GM19324 (cell line): ENCODE data around the gene YIPF2.
"Not testable (repeated sequence)": the region's sequence is repeated elsewhere in the genome, so short reads cannot be mapped to it uniquely, and the experiment has no call there.

Experiments used
- ATAC-seq: cut with Tn5 transposase; IDR thresholded peaks from one replicate; pipeline ENCODE4 v1.9.1; 2021; ENCODE audit warnings: mild to moderate bottlenecking, moderate library complexity; ENCODE audit not compliant: unreplicated experiment, low FRiP score

YIPF2 gene

GRCh38 chr19:10943412-10943811 lies 15.0 kb upstream of the YIPF2 start:
- ATAC-seq, result not testable (repeated sequence)

GRCh38 chr19:10941649-10942048 lies 13.2 kb upstream of the YIPF2 start:
- not testable (repeated sequence) for ATAC-seq

DNA sequence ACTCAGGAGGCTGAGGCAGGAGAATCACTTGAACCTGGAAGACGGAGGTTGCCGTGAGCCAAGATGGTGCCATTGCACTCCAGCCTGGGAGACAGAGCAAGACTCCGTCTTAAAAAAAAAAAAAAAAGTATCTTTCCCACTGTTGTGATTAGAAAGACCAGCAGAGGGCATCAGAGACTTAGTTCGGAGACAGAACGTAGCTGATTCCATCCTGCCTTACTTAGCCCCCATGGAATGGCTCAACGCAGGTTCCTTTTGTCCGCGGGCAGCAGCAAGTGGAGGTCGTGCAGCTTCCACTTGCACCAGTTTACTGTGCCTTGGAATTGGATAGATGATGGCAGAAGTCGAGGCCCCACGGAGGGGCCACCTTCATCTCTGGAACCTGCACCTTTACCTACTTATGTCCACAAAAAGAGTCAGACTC lies 8.2 kb upstream of the YIPF2 start:
- ATAC-seq, result no peak

DNA sequence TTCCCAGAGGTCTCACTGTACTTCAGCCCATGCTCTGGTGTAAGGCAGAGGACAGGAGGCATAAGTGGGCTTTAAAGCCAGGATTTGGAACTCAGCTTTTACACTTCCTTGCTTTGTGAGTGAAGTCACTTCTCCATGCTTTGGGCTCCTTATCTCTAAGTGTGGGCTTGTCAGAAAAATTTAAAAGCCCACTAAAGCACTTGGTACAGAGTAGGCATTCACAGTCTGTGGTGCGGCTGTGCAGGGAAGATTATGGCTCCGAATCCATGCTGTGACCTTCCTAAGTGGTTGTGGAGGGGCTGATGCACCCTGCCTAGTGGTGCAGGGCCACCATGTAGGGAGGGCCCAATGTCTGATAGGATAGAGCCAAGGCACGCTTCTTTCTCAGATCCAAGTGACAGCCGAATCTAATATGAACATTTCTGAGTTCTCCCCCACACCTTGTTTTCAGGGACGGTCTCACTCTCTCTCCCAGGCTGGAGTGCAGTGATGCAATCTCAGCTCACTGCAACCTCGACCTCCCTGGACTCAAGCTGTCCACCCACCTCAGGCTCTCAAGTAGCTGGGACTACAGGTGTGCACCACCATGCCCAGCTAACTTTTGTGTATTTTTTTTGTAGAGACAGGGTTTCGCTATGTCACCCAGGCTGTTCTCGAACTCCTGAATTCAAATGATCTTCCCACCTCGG lies 7.1 kb upstream of the YIPF2 start:
- ATAC-seq, result no peak

- ATAC-seq, result no peak
Observed at GRCh38 chr19:10929402-10929794, 959 bp upstream of the YIPF2 start.

DNA sequence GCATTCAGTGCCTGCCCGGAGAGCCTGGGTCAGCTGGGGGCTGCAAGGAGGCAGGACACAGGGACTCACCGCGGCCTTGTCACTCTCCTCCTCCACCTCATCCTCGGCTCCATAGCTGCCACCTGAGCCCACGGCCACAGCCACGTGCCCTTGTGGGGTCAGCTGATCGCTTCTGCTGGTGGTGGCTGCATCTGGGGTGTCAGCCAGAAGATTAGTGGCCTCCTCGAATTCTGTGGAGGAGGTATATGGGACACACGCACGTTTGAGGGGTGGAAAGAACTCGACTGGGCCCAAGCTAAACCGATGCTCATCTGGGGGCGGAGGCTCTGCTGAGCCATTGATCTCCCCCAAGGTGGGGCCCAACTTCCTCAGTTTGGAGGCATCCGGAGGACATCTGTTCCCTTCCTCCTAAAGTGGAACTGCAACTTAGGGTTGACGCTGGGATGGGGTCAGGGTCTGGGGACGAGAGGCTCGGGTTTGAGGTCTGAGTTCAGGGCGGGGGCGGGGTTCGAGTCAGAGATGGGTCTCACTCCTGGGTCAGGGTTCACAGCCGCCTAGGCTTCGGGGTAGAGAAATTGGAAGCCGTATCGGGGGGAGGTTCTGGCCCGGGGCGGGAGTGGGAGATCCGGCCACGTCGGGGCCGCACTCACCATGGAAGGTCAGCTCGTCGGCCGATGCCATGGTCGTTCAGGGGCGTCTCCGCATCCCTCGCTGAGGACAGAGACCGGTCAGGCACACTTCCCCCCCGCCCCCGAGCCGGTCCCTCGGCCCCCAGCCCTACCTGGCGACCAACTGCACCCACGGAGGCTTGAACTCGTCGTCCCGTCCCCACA lies 493 bp downstream of the YIPF2 start:
- no peak for ATAC-seq

- ATAC-seq, result no peak
Observed at GRCh38 chr19:10924597-10924996, 3.8 kb downstream of the YIPF2 start.

- ATAC-seq, result no peak
Observed at GRCh38 chr19:10923260-10924112, 5.0 kb downstream of the YIPF2 start.

GRCh38 chr19:10922638-10923014 lies 5.8 kb downstream of the YIPF2 start:
- ATAC-seq, result no peak

GRCh38 chr19:10921910-10922637 lies 6.4 kb downstream of the YIPF2 start:
- ATAC-seq, result no peak

GRCh38 chr19:10921199-10921909 lies 7.1 kb downstream of the YIPF2 start:
- ATAC-seq, result no peak

DNA sequence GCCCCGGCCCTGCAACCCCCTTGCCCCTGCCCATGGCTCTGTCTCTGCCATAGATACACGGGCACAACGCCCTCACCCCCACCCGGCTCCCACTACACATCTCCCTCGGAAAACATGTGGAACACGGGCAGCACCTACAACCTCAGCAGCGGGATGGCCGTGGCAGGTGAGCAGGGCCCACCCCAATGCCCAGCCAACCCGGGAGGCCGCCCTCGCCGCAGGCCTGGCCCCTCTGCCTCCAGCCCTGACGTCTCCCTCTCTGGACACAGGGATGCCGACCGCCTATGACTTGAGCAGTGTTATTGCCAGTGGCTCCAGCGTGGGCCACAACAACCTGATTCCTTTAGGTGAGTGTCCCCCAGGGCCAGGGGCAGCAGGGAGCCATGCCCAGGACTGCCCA lies 7.7 kb downstream of the YIPF2 start:
- ATAC-seq, result no peak

GRCh38 chr19:10920288-10920655 lies 8.2 kb downstream of the YIPF2 start:
- no peak for ATAC-seq

- ATAC-seq, result no peak
Observed at GRCh38 chr19:10919352-10920287, 8.8 kb downstream of the YIPF2 start.

- ATAC-seq, result no peak
Observed at GRCh38 chr19:10918359-10918758, 10.1 kb downstream of the YIPF2 start.

GRCh38 chr19:10916602-10917001 lies 11.8 kb downstream of the YIPF2 start:
- no peak for ATAC-seq

GRCh38 chr19:10915130-10916091 lies 13.0 kb downstream of the YIPF2 start:
- ATAC-seq, result no peak
